ENCODE results near the gene MDC1. TPM values are rescaled to one million over a fixed set of nuclear protein-coding genes. Genes with fewer than 3 reads are reported as not detected.

The MDC1 gene
- total RNA-seq, 1 experiment from 2014 or later = 75.8 TPM

DNA sequence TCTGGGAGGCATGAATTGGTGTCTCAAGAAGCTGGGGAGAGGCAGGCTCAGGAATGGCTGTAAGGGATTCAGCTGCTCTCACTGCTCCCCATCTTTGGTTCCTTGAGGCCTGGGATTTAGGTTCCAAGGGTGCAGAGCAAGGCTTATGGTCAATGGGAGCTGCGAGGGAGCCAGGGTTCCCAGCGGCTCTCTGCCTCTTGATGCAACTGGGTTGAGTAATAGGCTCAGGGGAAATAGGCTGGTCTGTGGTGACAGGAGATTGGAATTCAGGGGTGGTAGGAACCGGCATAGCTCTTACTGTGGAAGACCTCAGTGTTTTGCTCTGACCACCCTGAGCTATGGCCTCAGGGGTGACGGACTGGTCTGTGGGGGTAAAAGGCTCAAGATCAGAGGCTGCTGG lies 13.3 kb downstream of the MDC1 start:
- Histone ChIP-seq H2AFZ (ENCODE audit: low read depth, low read length, poor library complexity, severe bottlenecking) (no peak overlapping the region), H3K27ac (ENCODE audit: low read depth, low read length) (no peak overlapping the region), H3K27me3 (ENCODE audit: insufficient read depth, low read length) (no peaks in the 10 kb centered on the region), H3K4me2 (ENCODE audit: low read length) (no peak overlapping the region), H3K4me1 (ENCODE audit: control insufficient read depth in 1 of 2, insufficient read depth in 2 of 2, low read length in 2 of 2) (peaks cover 4 to 10% of the 10 kb centered on the region in 2 experiments; a peak in 3 of 4 replicates), H3K9ac (ENCODE audit: low read length) (no peak overlapping the region), H4K20me1 (ENCODE audit: insufficient read depth) (no peaks in the 10 kb centered on the region), H3K79me2 (ENCODE audit: insufficient read depth, low read length) (no peaks in the 10 kb centered on the region), H3K4me3 (replicated peaks in 1 of 2; ENCODE audit: low read depth in 1 of 2, low read length in 2 of 2) (no peak overlapping the region), H3K36me3 (ENCODE audit: control insufficient read depth in 1 of 2, insufficient read depth in 2 of 2, low read length in 2 of 2) (peaks cover 10 to 17% of the 10 kb centered on the region in 2 experiments; a peak in 3 of 4 replicates), H3K9me3 (ENCODE audit: control insufficient read depth in 1 of 2, insufficient read depth in 1 of 2, low read depth in 1 of 2, low read length in 2 of 2) (no peaks in the 10 kb centered on the region), H3K9me2 (ENCODE audit: insufficient read depth) (no peaks in the 10 kb centered on the region)
- no TSS peak for BruUV-seq (replicated peaks)
- ChIA-PET CTCF (no interaction called here), POLR2A (interaction anchor here (0.6 to 1.5 kb wide), 3 partner anchors 8 to 16 kb away, joined by 3 to 4 read pairs (median 4); partner anchors contain the start of gene MDC1), RAD21 (ENCODE audit: low non-redundant PET in 1 of 2, low total read pairs in 2 of 2, uncharacterized antibody in 2 of 2, unreplicated experiment in 2 of 2) (no interaction called here)
- intact Hi-C loops (cut with micrococcal nuclease) = no loop called here
- no peak for DNase-seq (ENCODE audit: low read depth, low spot score)
- no peak for ATAC-seq
- TF ChIP-seq ELF1 (IDR thresholded peaks at IDR 0.05; ENCODE audit: borderline replicate concordance, low read depth) (no peak), JUND (IDR thresholded peaks at IDR 0.05) (no peak), POLR2A (IDR thresholded peaks at IDR 0.05; ENCODE audit: borderline replicate concordance, extremely low read depth, insufficient read depth, insufficient read length) (no peak), RAD21 (IDR thresholded peaks at IDR 0.05; ENCODE audit: low read depth) (no peak), ZNF274 (IDR thresholded peaks at IDR 0.05; ENCODE audit: low read depth, low read length) (no peak), SIN3A (IDR thresholded peaks at IDR 0.05; ENCODE audit: low read depth) (no peak), EZH2phosphoT487 (IDR thresholded peaks at IDR 0.05; ENCODE audit: borderline replicate concordance) (no peak), MAX (IDR thresholded peaks at IDR 0.05) (no peak), POLR2AphosphoS5 (IDR thresholded peaks at IDR 0.05; ENCODE audit: low read depth, low read length) (no peak), FOSL1 (IDR thresholded peaks at IDR 0.05; ENCODE audit: low read depth) (no peak), YY1 (IDR thresholded peaks at IDR 0.05; ENCODE audit: extremely low read depth, insufficient replicate concordance, low read depth, low read length) (no peak)
- TF ChIP-seq, protein P1, sequence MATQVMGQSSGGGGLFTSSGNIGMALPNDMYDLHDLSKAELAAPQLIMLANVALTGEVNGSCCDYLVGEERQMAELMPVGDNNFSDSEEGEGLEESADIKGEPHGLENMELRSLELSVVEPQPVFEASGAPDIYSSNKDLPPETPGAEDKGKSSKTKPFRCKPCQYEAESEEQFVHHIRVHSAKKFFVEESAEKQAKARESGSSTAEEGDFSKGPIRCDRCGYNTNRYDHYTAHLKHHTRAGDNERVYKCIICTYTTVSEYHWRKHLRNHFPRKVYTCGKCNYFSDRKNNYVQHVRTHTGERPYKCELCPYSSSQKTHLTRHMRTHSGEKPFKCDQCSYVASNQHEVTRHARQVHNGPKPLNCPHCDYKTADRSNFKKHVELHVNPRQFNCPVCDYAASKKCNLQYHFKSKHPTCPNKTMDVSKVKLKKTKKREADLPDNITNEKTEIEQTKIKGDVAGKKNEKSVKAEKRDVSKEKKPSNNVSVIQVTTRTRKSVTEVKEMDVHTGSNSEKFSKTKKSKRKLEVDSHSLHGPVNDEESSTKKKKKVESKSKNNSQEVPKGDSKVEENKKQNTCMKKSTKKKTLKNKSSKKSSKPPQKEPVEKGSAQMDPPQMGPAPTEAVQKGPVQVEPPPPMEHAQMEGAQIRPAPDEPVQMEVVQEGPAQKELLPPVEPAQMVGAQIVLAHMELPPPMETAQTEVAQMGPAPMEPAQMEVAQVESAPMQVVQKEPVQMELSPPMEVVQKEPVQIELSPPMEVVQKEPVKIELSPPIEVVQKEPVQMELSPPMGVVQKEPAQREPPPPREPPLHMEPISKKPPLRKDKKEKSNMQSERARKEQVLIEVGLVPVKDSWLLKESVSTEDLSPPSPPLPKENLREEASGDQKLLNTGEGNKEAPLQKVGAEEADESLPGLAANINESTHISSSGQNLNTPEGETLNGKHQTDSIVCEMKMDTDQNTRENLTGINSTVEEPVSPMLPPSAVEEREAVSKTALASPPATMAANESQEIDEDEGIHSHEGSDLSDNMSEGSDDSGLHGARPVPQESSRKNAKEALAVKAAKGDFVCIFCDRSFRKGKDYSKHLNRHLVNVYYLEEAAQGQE (IDR thresholded peaks at IDR 0.05; ENCODE audit: low read depth) = no peak
